A549 (cell line): ENCODE measurements around the gene L3MBTL4.

Source experiments
- CTCF ChIP-seq: fragments of >200 bp; sonication (Bioruptor Twin); formaldehyde crosslinking; IDR thresholded peaks from 3 replicates; pipeline ENCODE4 v1.5.1; 2016
- EP300 ChIP-seq, 2 experiments: fragments of >200 bp; sonication (Bioruptor Twin); formaldehyde crosslinking; IDR thresholded peaks; 2 replicates in 1 of 2; 3 replicates in 1 of 2; pipeline ENCODE4 v1.6.1; 2016 to 2017
- KDM1A ChIP-seq: fragments of 200-600 bp; sonication (generic); IDR thresholded peaks from 2 replicates; pipeline ENCODE4 v1.6.1; 2016; ENCODE audit warnings: low read depth, mild to moderate bottlenecking
- MYC ChIP-seq: IDR thresholded peaks from 2 replicates; pipeline ENCODE4 v1.6.1; 2012; ENCODE audit warnings: mild to moderate bottlenecking, inconsistent platforms, low read length, improper control_type of control experiment, borderline replicate concordance
- PBX3 ChIP-seq: IDR thresholded peaks from 2 replicates; pipeline ENCODE4 v1.6.1; 2012
- POLR2A ChIP-seq: IDR thresholded peaks from 2 replicates; pipeline ENCODE4 v1.6.1; 2012; ENCODE audit warnings: mild to moderate bottlenecking, low read length
- RAD21 ChIP-seq, 2 experiments: fragments of >200 bp in 1 of 2; sonication (Bioruptor Twin) in 1 of 2; formaldehyde crosslinking in 1 of 2; IDR thresholded peaks in 1 of 2; conservative IDR thresholded peaks in 1 of 2; 2 replicates in 1 of 2; 3 replicates in 1 of 2; pipeline ENCODE4 v1.6.1; 2012 to 2018; ENCODE audit warnings: inconsistent platforms in 1 of 2
- REST ChIP-seq: fragments of 200-600 bp; sonication (generic); IDR thresholded peaks from 2 replicates; pipeline ENCODE4 v1.6.1; 2016; ENCODE audit warnings: antibody characterized with exemption, mild to moderate bottlenecking, moderate library complexity
- ZSCAN20 ChIP-seq: fragments of 250-450 bp; sonication (Bioruptor Pico); IDR thresholded peaks from 2 replicates; pipeline ENCODE4 v1.8.0; 2022; ENCODE audit warnings: mild to moderate bottlenecking, moderate library complexity

- TF ChIP-seq CTCF = no peak
- no peak for TF ChIP-seq RAD21 (conservative IDR thresholded peaks at IDR 0.05 in 1 of 2, IDR thresholded peaks at IDR 0.05 in 1 of 2)
- no peak for TF ChIP-seq PBX3
- no peak for TF ChIP-seq MYC
- no peak for TF ChIP-seq POLR2A
- TF ChIP-seq ZSCAN20 (CRISPR knock-in tag) = no peak
- no peak for TF ChIP-seq REST
- TF ChIP-seq KDM1A = no peak
- no peak for TF ChIP-seq EP300 (IDR thresholded peaks at IDR 0.05)
Measured at GRCh38 chr18:6248017-6248416, 166.7 kb downstream of the L3MBTL4 start.
